Stimulated activated naive CD8-positive, alpha-beta T cell treated with anti-CD3 and anti-CD28 coated beads, Interleukin-15, Interleukin-2, amounts not matched to agents 100 ng/mL and 50 ng/mL, for 24 hours (primary cell): ENCODE results near the gene GZMM.

Source experiments
- H3K27ac Mint-ChIP-seq: one replicate; pipeline ENCODE4 v1.8.0; 2021; ENCODE audit warnings: mild to moderate bottlenecking, mixed read lengths
- H3K27me3 Mint-ChIP-seq: one replicate; pipeline ENCODE4 v1.8.0; 2021; ENCODE audit warnings: mixed read lengths
- H3K36me3 Mint-ChIP-seq: one replicate; pipeline ENCODE4 v1.8.0; 2021; ENCODE audit warnings: low read depth, mixed read lengths
- H3K4me1 Mint-ChIP-seq: one replicate; pipeline ENCODE4 v1.8.0; 2021; ENCODE audit warnings: low read depth, mixed read lengths
- H3K4me3 Mint-ChIP-seq: one replicate; pipeline ENCODE4 v1.8.0; 2021; ENCODE audit warnings: mild to moderate bottlenecking, mixed read lengths
- H3K9me3 Mint-ChIP-seq: one replicate; pipeline ENCODE4 v1.8.0; 2021; ENCODE audit warnings: mixed read lengths

Gene GZMM

GRCh38 chr19:560121-560520 is 16.3 kb downstream of the GZMM start:
- Mint-ChIP-seq H3K4me1 (no peaks in the 10 kb centered on the region), H3K36me3 (no peaks in the 10 kb centered on the region), H3K27me3 (no peaks in the 10 kb centered on the region), H3K27ac (no peak overlapping the region), H3K9me3 (no peaks in the 10 kb centered on the region), H3K4me3 (no peak overlapping the region)

GRCh38 chr19:566403-566802 is 22.6 kb downstream of the GZMM start:
- no peak overlapping the region for H3K4me3 Mint-ChIP-seq
- peaks cover 12% of the 10 kb centered on the region for H3K4me1 Mint-ChIP-seq
- no peaks in the 10 kb centered on the region for H3K27me3 Mint-ChIP-seq
- no peak overlapping the region for H3K27ac Mint-ChIP-seq
- no peaks in the 10 kb centered on the region for H3K36me3 Mint-ChIP-seq
- no peaks in the 10 kb centered on the region for H3K9me3 Mint-ChIP-seq

GRCh38 chr19:566844-567243 is 23.0 kb downstream of the GZMM start:
- Mint-ChIP-seq H3K27ac (no peak overlapping the region), H3K4me3 (no peak overlapping the region), H3K36me3 (no peaks in the 10 kb centered on the region), H3K4me1 (peaks cover 16% of the 10 kb centered on the region), H3K9me3 (no peaks in the 10 kb centered on the region), H3K27me3 (no peaks in the 10 kb centered on the region)

- peaks cover 20% of the 10 kb centered on the region for H3K4me1 Mint-ChIP-seq
- no peaks in the 10 kb centered on the region for H3K9me3 Mint-ChIP-seq
- H3K4me3 Mint-ChIP-seq: no peak overlapping the region
Measured at GRCh38 chr19:567296-567900, 23.5 kb downstream of the GZMM start.

GRCh38 chr19:570251-570686 is 26.4 kb downstream of the GZMM start:
- peak overlapping the region; percentile 80 for H3K4me3 Mint-ChIP-seq

More at GRCh38 chr19:567296-567900, 23.5 kb downstream of the GZMM start:
- H3K36me3 Mint-ChIP-seq: no peaks in the 10 kb centered on the region
- H3K27ac Mint-ChIP-seq: no peak overlapping the region
- no peaks in the 10 kb centered on the region for H3K27me3 Mint-ChIP-seq

GRCh38 chr19:570937-571565 is 27.2 kb downstream of the GZMM start:
- Mint-ChIP-seq H3K4me3 (peak overlapping the region; percentile 86), H3K4me1 (peaks cover 39% of the 10 kb centered on the region), H3K9me3 (no peaks in the 10 kb centered on the region), H3K27ac (peak overlapping the region; percentile 92), H3K36me3 (peaks cover 6% of the 10 kb centered on the region), H3K27me3 (no peaks in the 10 kb centered on the region)

More at GRCh38 chr19:570251-570686, 26.4 kb downstream of the GZMM start:
- Mint-ChIP-seq H3K27ac (peak overlapping the region; percentile 63), H3K27me3 (no peaks in the 10 kb centered on the region), H3K4me1 (peaks cover 39% of the 10 kb centered on the region), H3K36me3 (peaks cover 6% of the 10 kb centered on the region), H3K9me3 (no peaks in the 10 kb centered on the region)

GRCh38 chr19:571566-571974 is 27.7 kb downstream of the GZMM start:
- H3K27ac Mint-ChIP-seq: peak overlapping the region; percentile 92
- H3K4me3 Mint-ChIP-seq: peak overlapping the region; percentile 86
- peaks cover 40% of the 10 kb centered on the region for H3K4me1 Mint-ChIP-seq
- no peaks in the 10 kb centered on the region for H3K27me3 Mint-ChIP-seq
- no peaks in the 10 kb centered on the region for H3K9me3 Mint-ChIP-seq
- H3K36me3 Mint-ChIP-seq: peaks cover 6% of the 10 kb centered on the region

GRCh38 chr19:572140-572742 is 28.4 kb downstream of the GZMM start, which contains the start of gene BSG:
Gene BSG (plus strand): TSS chr19:572596. CDS start chr19:572635, 39 bp downstream.
- peaks cover 45% of the 10 kb centered on the region for H3K4me1 Mint-ChIP-seq
- H3K36me3 Mint-ChIP-seq: peaks cover 10% of the 10 kb centered on the region
- no peaks in the 10 kb centered on the region for H3K27me3 Mint-ChIP-seq
- H3K4me3 Mint-ChIP-seq: peak within 1 kb of the TSS; percentile 88
- peak within 1 kb of the TSS; percentile 98 for H3K27ac Mint-ChIP-seq
- no peaks in the 10 kb centered on the region for H3K9me3 Mint-ChIP-seq

- peak overlapping the region; percentile 79 for H3K27ac Mint-ChIP-seq
- no peaks in the 10 kb centered on the region for H3K9me3 Mint-ChIP-seq
- H3K27me3 Mint-ChIP-seq: no peaks in the 10 kb centered on the region
- H3K4me1 Mint-ChIP-seq: peaks cover 47% of the 10 kb centered on the region
- peaks cover 10% of the 10 kb centered on the region for H3K36me3 Mint-ChIP-seq
- H3K4me3 Mint-ChIP-seq: peak overlapping the region; percentile 88
Measured at GRCh38 chr19:572743-573518, 29.1 kb downstream of the GZMM start.

- Mint-ChIP-seq H3K27ac (peak overlapping the region; percentile 55), H3K4me3 (peak overlapping the region; percentile 88), H3K36me3 (peaks cover 10% of the 10 kb centered on the region), H3K9me3 (no peaks in the 10 kb centered on the region), H3K27me3 (no peaks in the 10 kb centered on the region), H3K4me1 (peaks cover 47% of the 10 kb centered on the region)
Measured at GRCh38 chr19:573519-573825, 29.6 kb downstream of the GZMM start.

GRCh38 chr19:574658-575526 is 31.0 kb downstream of the GZMM start:
- H3K9me3 Mint-ChIP-seq: no peaks in the 10 kb centered on the region
- peak overlapping the region; percentile 61 for H3K4me3 Mint-ChIP-seq

GRCh38 chr19:575527-576506 is 32.0 kb downstream of the GZMM start:
- Mint-ChIP-seq H3K27me3 (no peaks in the 10 kb centered on the region), H3K4me3 (no peak overlapping the region), H3K9me3 (no peaks in the 10 kb centered on the region), H3K4me1 (peaks cover 40% of the 10 kb centered on the region), H3K27ac (peak overlapping the region; percentile 36), H3K36me3 (peaks cover 10% of the 10 kb centered on the region)

More at GRCh38 chr19:574658-575526, 31.0 kb downstream of the GZMM start:
- Mint-ChIP-seq H3K4me1 (peaks cover 43% of the 10 kb centered on the region), H3K36me3 (peaks cover 10% of the 10 kb centered on the region), H3K27ac (peak overlapping the region; percentile 52), H3K27me3 (no peaks in the 10 kb centered on the region)

- peaks cover 10% of the 10 kb centered on the region for H3K36me3 Mint-ChIP-seq
- no peak overlapping the region for H3K27ac Mint-ChIP-seq
- peaks cover 30% of the 10 kb centered on the region for H3K4me1 Mint-ChIP-seq
- no peaks in the 10 kb centered on the region for H3K9me3 Mint-ChIP-seq
- H3K27me3 Mint-ChIP-seq: no peaks in the 10 kb centered on the region
- H3K4me3 Mint-ChIP-seq: no peak overlapping the region
Measured at GRCh38 chr19:576768-577438, 33.0 kb downstream of the GZMM start.
